ENCODE results near the gene EDARADD.

Gene EDARADD

DNA sequence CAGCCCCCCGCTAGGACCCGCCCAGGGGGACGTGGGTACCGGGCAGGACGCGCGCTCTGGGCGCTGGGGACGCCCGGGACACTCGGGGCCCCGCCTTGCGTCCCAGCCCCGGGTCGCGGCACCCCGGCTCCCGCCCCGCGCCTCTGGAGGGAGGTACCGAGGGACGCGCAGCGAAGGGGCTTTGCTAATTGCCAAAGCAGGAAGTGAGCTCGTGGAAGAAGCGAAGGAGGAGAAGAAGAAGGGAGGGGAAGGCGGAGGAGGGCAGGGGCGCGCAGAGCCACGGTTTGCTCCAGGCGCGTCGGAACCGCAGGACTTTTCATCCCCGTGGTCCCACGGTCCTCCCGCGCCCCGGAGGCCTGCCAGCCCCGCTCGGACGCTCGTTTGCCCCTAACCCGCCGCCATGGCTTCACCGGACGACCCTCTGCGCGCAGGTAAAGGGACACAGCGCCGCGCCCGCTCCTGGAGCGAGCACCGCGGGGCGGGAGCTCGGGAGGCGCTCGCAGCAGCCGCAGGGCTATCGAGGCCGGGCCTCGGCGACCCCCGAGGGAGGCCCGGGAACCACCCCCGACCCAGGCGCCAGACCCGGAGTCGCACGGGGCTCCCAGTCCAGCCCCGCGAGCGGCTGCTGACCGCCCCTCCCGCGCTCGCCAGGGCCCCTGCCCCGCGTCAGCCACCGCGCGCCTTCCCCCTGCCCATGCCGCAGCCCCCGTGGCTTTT is 1.3 kb downstream of the EDARADD start:
- peak; percentile 32 for DNase-seq

DNA sequence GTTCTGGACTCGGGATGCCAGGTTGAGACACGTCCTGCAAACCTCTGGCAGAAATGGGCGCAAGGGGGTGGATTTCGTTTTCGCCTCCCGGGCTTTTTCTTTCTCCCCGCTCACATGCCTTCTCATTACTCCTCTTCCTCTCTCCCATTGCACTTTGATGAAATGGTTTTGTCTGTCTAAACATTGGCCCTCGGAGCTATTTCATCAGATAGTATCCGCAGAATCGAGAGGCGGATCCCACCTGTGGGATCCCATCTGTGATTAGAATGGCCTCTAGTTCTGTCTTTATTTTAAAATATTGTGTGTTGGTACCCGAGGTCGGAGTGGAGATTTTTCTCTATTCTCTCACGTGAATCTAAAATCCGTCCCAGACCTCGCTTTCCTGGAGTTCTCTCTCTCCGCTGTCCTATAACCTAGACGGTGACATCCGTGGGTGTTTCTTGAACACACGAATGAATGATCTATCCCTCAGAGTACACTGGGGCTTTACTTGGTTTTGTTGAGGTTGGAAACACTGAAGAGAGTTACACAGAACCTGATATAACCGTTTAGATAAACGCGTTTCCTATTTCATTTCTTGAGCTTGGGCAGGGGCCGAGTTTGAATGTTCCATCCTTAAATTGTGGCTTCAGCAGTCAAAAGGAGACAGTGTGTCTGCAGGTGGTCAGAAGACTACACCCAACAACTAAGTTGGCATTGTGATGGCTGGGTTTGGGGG is 2.0 kb downstream of the EDARADD start:
- no peak for DNase-seq

DNA sequence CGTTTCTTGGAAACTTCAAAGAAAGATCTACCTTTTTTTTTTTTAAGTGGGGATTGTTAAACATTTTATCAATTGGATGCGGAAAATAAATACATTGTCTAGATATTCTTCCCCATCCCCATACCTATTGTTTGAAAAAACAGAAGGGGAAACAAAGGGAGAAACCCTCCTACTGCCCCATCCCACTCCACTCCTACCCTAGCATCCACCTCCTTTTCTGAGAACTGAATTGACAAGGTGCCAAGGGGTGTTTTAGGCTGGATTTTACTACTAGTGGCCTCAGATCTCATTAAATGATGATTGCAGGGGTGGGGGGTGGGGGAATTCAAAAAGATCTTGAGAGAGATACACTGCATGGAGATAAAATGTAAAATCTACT is 2.6 kb downstream of the EDARADD start:
- DNase-seq: no peak

DNA sequence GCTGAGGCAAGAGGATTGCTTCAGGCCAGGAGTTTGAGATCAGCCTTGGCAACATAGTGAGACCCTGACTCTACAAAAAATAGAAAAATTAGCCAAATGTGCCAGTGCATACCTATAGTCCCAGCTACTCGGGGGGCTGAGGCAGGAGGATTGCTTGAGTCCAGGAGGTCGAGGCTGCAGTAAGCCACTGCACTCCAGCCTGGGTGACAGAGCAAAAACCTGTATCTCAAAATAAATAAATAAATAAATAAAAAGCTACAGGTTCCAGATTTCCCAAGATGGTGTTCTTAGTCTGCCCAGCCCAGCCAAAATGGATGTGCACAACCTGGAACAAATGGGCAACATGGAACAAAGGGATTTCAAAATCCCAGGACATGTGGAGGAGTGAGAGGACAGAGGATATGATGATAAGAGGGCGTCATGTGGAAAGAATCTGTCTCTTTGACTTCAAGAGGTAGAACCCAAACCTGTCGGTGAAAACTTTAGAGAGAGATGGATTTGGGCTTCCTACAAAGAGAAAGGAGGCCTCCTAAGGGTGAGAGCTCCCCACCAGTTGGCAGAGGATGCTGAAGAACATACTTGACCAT is 3.2 kb downstream of the EDARADD start:
- no peak for DNase-seq

DNA sequence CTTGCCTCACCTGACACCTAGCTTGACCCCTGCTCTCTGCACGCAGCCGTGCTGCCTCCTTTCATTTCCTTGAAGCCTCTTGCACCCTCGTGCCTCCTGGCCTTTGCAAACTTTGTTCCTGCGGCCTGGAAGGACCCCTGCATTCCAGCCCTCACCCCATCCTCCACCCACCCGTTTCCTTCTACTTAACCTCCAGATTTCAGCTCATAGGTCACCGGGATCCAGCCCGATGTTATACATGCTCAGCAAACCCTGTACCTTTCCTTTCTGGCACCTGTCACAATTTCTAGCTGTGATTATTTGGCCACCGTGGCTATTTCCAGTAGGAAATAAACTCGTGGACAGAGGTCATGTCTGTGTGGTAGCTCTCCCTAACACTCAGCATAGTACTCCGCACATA is 4.5 kb downstream of the EDARADD start:
- no peak for DNase-seq

DNA sequence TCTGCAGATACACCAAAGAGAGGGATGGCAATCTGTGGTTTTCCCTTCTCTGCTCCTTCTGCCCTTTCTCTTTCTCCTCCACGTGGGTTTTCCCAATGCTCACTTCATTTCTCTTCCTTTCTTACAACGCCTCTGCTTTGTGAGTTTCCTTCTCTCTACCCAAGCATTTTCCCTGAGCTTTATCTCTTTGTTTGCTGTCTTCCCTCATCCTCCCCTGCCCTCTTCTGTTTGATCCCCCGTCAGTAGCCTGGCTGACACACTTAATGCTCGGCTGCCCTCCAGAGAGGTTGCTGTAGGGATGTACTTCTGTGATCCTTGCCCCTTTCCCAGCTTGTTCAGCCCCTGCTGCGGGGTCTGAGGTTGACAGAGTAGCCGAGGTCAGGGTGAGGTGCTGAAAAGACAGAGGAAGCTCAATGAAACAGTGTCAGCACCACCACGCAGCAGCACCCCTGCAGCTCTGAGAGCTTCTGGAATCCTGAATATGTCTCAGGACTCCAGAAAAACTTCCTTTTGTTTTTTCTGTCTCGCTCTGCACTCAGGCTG is 6.0 kb downstream of the EDARADD start:
- no peak for DNase-seq

DNA sequence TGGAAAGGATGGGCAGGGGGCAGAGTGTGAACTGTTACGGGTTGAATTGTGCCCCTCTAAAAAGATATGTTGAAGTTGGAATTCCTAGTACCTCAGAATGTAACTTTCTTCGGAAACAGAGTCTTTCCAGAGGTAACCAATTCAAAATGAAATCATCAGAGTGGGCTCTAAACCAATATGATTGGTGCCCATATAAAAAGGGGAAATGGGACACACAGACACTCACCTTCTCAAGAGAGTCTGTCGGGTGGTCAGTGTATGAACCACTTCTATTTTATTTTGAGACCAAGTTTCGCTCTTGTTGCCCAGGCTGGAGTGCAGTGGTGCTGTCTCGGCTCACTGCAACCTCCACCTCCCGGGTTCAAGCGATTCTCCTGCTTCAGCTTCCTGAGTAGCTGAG is 7.6 kb downstream of the EDARADD start:
- no peak for DNase-seq

DNA sequence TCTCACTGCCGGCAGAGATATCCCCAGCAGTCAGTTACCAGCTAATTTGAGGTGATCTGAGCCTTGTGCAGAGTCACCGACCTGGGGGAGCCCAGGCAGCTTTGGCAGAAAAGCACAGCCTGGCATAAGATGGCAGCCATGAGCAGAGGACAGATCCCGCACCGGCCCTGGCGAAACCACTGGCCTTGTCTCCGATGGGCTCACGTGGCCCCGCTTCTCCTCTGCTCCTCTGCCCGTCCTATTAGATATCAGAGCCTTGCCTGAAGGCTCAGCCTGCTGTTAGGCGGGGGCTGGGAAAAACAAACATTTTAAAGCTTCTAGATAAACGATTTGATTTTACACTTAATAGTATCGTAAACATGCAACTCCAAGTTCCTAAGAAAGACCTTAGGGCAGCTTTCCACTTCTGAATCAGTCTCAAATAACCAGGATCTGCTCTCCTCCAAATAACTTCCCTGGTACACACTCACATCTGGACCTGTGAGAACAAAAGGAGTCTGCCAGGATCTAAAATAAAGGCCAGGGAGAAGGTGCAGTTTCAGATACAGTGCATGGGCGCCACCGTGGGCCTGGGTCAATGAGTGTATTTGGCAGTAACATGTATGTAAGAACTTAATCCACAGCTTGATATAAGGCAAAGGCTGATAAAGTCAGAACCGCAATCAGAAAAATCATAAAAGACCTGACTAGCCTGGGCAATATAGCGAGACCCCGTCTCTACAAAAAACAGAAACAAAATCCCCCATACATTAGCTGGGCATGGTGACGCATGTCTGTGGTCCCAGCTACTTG is 10.0 kb downstream of the EDARADD start:
- DNase-seq: no peak

DNA sequence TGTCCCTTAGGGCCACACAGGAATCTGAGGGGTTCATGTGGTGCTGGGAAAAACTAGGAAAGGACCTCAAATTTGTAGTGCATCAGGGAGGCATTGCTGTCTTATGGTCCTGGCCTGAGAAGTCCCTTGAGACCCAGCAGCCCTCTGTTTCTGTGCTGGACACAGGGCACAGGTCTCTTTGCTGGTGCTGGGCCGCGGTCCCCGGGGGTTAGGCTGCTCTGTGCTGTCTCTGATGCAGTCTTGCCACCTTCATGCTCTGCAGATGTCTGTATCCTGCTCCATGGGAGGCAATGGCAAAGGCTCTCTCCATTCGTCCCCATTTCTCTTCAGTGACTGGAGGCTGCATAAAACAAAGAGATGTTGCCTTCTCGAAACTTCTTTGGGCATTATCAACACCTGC is 13.0 kb downstream of the EDARADD start:
- no peak for DNase-seq

DNA sequence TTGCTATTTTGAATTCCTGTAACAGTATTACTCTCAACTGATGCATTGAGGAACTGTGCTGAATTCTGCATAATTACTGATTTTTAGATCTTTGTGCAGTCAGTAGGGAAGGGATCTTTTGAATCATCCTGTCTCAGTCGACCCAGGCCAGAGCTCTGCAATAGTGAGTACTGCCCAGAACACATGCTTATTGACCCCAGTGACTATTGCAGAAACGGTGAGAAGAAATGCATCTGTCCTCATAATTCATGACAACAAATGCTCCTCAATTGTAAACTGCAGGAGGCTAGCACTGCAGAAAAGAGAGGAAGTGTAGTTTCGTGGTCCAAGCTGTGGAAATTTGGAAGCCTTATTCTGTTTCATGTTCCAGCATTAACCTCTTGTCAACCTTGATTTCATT is 19.6 kb downstream of the EDARADD start:
- no peak for DNase-seq

DNA sequence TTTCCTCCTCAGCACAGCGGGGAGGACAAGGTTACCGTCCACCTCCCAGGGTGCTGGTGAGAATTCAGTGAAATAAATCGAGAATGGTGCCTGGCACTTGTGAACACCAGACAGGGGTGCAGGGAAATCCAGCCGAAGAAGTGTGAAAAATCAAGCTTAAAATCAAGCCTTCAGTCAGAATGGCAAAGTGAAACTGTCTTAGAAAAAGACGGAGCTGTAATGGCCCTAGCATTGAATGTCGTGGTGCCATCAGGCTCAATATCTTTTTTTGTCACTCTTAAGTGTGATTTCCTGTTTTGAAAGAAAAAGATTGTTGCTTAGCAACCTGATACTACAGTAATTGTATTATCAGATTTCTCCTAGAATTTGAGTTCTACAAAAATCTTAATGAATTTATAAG is 22.1 kb downstream of the EDARADD start:
- no peak for DNase-seq

DNA sequence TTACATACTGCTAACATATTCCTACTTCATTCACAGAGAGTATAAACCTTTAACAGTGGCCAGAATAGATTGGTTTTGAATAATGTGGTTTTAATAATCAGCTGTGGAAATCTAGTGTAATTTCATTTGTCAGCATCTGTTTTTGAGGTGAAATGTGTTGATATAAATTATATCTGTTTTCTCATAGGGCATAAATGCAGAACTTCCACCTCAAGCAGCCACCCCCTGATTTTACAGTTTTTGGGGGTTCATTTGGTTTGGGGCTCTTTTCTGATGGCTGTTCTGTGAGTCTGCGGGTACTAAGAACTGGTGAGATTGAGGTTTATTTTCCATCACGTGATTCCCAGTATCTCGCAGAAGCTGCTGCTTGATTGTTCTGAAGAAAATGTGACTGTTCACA is 23.2 kb downstream of the EDARADD start:
- no peak for DNase-seq

DNA sequence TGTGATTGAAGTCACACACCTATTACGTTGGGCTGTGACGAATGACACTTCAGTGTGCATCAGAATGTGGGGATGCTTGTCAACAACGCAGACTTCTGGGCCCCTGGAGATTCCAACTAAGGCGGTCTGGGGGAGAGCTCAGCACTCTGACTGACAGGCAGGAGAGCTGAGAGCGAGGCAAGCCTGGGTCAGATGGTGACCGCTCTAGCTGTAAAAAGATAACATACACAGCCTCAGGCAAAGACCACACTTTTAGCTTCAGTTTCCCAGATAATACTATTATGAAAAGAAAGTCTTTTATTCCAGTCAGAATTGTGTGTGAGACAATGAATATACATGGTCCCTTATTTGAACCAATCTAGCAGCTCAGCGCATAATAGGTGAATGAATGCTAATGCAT is 25.4 kb downstream of the EDARADD start:
- DNase-seq: no peak

DNA sequence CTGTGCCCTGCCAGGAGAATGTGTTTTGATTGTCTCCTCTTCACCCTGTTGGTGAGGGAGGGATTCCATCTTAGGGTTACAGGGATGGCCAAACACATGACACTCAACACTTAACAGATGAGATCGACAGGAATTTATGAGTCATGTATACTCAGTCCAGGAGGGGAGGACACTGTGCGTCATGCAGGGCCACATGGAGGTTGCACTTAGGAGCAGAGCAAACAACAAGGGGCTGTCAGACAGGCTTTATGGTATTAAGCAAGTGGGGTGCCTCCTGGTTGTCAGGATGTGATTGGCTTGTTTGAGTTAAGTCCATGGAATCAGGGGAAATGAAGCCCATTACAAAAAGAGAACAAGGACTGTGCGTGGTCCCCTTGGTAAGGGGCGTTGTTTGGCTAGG is 26.9 kb downstream of the EDARADD start:
- no peak for DNase-seq

DNA sequence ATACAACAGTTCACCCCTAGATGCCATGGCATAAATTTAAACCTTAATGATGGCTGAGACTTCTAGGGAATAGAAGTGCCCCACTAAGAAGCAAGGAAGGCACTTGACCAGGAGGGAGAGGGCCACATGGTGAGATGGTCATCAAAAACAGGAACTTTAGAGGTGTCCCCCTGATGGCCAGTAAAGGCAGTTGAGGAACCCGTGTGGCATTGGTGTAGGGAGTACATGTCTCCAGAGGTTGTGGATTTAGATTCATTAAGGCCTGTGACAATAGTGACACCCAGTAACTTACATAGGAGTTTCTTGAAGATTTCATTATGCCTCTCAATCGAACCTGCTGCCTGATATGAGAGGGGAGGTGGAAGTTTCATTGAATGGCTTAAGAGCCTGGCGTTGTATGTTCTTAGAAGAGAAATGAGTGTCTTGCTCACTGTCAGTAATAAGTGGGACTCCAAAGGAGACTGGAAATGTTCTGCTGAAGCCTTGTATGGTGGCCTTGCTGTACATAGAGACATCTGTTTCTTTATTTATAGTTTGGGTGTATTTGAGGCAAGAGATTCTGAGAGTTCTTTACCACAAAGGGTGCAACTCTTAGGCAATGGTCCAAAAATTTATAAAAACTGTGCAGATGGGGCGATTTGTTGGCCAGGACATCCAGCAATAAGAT is 27.9 kb downstream of the EDARADD start:
- DNase-seq: no peak

DNA sequence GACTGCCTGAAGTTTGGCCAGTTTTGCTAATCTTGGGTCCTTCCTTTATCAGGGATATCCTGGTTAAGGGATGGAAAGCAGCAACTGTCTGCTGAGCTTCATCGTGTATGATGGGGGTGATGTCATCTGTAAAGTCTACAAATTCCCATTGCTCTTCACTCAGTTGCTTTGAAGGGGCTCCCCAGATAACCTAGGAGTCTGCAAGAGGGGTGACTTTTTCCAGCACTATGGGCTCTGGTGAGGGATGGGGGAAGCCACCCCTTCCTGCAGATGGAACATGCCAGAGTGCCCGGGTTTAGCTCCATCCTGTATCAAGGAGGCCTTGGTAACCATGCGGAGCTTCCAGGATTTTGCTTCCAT is 28.4 kb downstream of the EDARADD start:
- DNase-seq: no peak

DNA sequence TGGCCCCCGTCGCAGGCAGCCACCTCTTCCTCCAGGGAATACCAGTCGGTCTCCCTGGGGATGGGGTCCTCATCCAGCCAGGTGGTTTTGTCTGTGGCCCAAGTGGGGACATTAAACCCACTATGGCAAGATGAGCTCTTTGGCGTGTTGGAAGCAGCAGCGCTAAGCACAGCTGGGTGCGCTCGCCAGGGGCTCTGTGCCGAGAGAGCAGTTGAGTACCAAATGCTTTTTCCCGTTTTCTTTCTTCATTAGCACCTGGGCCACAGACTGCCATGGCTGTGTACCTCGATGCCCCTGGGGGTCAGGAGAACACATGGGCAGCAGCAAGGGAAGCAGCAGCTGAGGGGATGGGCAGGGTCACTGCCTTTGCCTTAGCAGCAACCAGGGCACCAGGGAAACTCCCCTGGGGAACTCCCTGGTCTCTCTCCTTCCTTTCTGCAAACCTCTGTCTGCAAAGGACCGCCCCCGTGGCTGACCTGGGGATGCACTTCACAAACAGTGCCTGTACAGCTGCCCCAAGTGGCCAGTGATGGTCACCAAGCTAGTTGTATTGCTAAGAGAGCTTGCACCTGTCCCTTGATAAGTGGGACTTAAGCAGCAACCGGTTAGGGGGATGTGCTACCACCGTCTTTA is 31.1 kb downstream of the EDARADD start:
- DNase-seq: no peak

DNA sequence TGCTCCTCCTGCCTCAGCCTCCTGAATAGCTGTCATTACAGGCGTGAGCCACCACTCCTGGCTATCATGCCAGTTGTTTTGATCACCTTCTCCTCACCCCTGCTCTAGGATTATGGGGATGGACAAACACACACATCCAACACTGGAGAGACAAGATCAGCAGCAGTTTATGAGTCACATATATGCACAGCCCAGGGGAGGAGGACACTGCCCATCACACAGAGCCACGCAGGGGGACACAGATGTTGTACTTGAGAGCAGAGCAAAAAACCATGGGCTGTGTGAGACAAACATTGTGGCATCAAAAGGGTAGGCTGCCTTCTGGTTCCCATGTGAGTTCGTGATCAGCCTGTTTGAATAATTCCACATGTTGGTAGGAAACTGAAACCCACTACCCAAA is 32.1 kb downstream of the EDARADD start:
- no peak for DNase-seq

DNA sequence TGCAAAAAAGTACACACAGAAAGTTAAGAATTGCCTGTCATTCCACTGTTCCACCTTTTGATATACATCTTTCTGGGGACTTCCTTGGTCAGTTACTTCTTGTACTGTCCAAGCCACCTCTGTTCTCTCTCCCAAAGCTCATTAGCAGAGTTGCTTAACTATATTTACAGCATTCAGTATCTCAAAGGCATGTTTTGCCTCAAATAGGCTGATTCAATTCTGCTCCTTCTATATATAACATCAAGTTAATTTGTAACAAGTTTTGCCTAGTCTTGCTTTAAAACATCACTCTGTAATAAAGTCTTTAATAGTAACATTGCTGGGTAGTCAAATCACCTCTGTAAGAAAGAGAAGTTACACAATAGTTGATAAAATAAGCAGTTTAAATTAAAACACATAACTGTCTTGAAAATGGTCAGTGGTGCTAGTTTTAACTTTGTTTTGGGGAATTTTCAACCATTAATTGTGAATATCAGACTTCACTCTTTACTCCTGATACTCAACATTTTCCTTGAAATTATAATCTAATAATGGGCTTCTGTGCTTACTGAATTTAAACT is 35.7 kb downstream of the EDARADD start:
- no peak for DNase-seq

DNA sequence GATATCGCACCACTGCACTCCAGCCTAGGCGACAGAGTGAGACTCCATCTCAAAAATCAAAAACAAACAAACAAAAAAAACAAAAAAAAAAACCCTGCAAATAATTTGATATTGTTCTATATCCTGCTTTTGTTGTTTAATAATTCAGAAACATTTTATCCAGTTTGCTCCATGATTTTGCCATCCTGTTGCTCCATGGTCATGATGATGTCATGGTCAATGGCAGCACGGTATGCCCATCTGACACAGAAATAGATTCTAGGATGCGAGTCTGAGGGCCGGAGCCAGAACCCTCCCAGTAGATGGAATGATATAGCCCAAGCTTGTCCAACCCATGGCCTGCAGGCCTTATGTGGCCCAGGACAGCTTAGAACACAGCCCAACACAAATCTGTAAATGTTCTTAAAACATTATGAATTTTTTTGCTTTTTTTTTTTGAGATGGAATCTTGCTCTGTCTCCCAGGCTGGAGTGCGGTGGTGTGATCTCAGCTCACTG is 39.8 kb downstream of the EDARADD start:
- no peak for DNase-seq

DNA sequence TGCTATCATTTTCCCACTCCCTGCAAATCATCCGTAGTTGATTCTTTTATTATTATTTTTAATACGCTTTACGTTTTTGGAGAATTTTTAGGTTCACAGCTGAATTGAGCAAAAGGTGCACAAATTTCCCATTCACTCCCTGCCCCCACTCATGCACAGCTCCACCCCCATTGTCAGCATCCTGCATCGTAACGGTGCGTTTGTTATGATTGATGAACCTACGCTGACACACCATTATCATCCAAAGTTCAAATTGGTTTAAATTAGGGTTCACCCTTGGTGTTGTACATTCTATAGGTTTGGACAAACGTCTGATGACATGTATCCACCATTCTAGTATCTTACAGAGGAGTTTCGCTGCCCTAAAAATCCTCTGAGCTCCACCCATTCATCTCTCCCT is 44.5 kb downstream of the EDARADD start:
- DNase-seq: no peak

DNA sequence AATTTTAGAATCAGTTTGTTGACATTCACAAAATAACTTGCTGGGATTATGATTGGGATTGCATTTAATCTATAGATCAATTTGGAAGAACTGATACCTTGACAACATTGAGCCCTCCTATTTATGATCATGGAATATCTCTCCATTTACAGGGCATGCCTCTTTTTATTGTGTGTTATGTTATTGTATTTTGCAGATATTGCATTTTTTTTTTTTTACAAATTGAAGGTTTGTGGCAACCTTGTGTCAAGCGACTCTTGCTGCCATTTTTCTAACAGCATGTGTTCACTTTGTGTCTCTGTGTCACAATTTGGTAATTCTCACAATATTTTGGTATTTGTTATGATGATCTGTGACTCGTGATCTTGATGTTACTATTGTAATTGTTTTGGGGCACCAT is 46.3 kb downstream of the EDARADD start:
- no peak for DNase-seq

All from COR-L47 (cell line).